ENCODE data around the gene CDK16.

- TF ChIP-seq CTCF (IDR thresholded peaks at IDR 0.05) (no peak), POLR2A (IDR thresholded peaks at IDR 0.05) (peak in 1 of 2 donors; percentile 25)
Measured at GRCh38 chrX:47232803-47233332, 14.4 kb downstream of the CDK16 start, which contains the start of gene USP11.

Data from heart left ventricle (tissue), 13 donors.